Naive thymus-derived CD4-positive, alpha-beta T cell (primary cell): ENCODE measurements around the gene GPX3. TPM values are rescaled to one million over a fixed set of nuclear protein-coding genes. Genes with fewer than 3 reads are reported as not detected.
A peak's percentile ranks its signal among the peaks of the same experiment; 100 is the strongest.

Experiments used
- ATAC-seq: fragments of 150-1000 bp; cut with Tn5 transposase; 2 replicates; pipeline ENCODE4 v1.10.0; 2021; ENCODE audit warnings: mild to moderate bottlenecking, moderate library complexity
- CTCF ChIA-PET: fragments of 350-600 bp; sonication (Branson Sonifier 250); formaldehyde crosslinking; loops from one replicate; lab custom pipeline; 2021; ENCODE audit warnings: antibody characterized with exemption; lab: Charles Lee
- POLR2A ChIA-PET: fragments of 350-600 bp; sonication (Branson Sonifier 250); formaldehyde crosslinking; loops from one replicate; lab custom pipeline; 2021; ENCODE audit warnings: antibody characterized with exemption, inconsistent platforms; lab: Charles Lee
- DNase-seq, 9 donors: peaks; one replicate each; pipeline versions ENCODE4 v3.0.0 to v3.0.0-alpha.2; 2020 to 2022; ENCODE audit warnings: mixed read lengths in 1 of 9
- H3K27ac ChIP-seq: one replicate; pipeline ENCODE4 v1.7.0; 2013; ENCODE audit warnings: mild to moderate bottlenecking, low read depth, low read length, moderate library complexity
- H3K27me3 ChIP-seq, 2 donors: one replicate each; pipeline ENCODE4 v1.7.0; 2013; ENCODE audit warnings: low read length in 2 of 2, mild to moderate bottlenecking in 2 of 2, moderate library complexity in 2 of 2; ENCODE audit not compliant: control insufficient read depth in 2 of 2, insufficient read depth in 2 of 2
- H3K36me3 ChIP-seq, 3 experiments: 1 replicate in 2 of 3; 2 replicates in 1 of 3; pipeline ENCODE4 v1.7.0; 2013; ENCODE audit warnings: low read length in 3 of 3, mild to moderate bottlenecking in 3 of 3, moderate library complexity in 1 of 3; ENCODE audit not compliant: insufficient read depth in 3 of 3, control insufficient read depth in 2 of 3
- H3K4me1 ChIP-seq, 2 donors: one replicate each; pipeline ENCODE4 v1.7.0; 2013; ENCODE audit warnings: low read length in 2 of 2, mild to moderate bottlenecking in 2 of 2, moderate library complexity in 1 of 2; ENCODE audit not compliant: control insufficient read depth in 2 of 2, insufficient read depth in 2 of 2
- H3K4me3 ChIP-seq: 2 replicates; pipeline ENCODE4 v1.7.0; 2013; ENCODE audit warnings: mild to moderate bottlenecking, low read length
- H3K9me3 ChIP-seq, 3 experiments: 1 replicate in 2 of 3; 2 replicates in 1 of 3; pipeline ENCODE4 v1.7.0; 2013; ENCODE audit warnings: low read length in 3 of 3; ENCODE audit not compliant: control insufficient read depth in 2 of 3
- H3K27ac Mint-ChIP-seq, 9 donors: one replicate each; pipeline ENCODE4 v1.8.0; 2020 to 2022; ENCODE audit warnings: mixed read lengths in 9 of 9, mild to moderate bottlenecking in 8 of 9, moderate library complexity in 5 of 9, inconsistent platforms in 2 of 9
- H3K27me3 Mint-ChIP-seq, 5 donors: one replicate each; pipeline ENCODE4 v1.8.0; 2021 to 2022; ENCODE audit warnings: mixed read lengths in 5 of 5, mild to moderate bottlenecking in 1 of 5
- H3K36me3 Mint-ChIP-seq, 5 donors: one replicate each; pipeline ENCODE4 v1.8.0; 2020 to 2022; ENCODE audit warnings: mixed read lengths in 5 of 5, mild to moderate bottlenecking in 3 of 5, inconsistent platforms in 1 of 5
- H3K4me1 Mint-ChIP-seq, 7 donors: one replicate each; pipeline ENCODE4 v1.8.0; 2020 to 2022; ENCODE audit warnings: mixed read lengths in 7 of 7, mild to moderate bottlenecking in 3 of 7, inconsistent platforms in 1 of 7
- H3K4me3 Mint-ChIP-seq, 10 donors: one replicate each; pipeline ENCODE4 v1.8.0; 2020 to 2022; ENCODE audit warnings: mild to moderate bottlenecking in 10 of 10, mixed read lengths in 10 of 10, moderate library complexity in 6 of 10, inconsistent platforms in 2 of 10
- H3K9me3 Mint-ChIP-seq, 11 donors: one replicate each; pipeline ENCODE4 v1.8.0; 2020 to 2022; ENCODE audit warnings: mixed read lengths in 11 of 11, mild to moderate bottlenecking in 4 of 11, inconsistent platforms in 1 of 11, moderate library complexity in 1 of 11
- intact Hi-C, 2 donors: fragments of 100-400 bp; cut with micrococcal nuclease; formaldehyde crosslinking; loops; one replicate each; pipeline ENCODE4 v1.15.1; 2023
- polyA plus RNA-seq, 2 donors: library from polyadenylated mRNA; unstranded; fragments of 300-500 nt; fragmentation: Illumina TruSeq; gene quantifications; one replicate each; pipeline ENCODE4 v1.2.3, GENCODE V29; 2021
- total RNA-seq, 6 experiments: library from RNA in 5 of 6; stranded (reverse) in 5 of 6; gene quantifications; 1 replicate in 5 of 6; 2 replicates in 1 of 6; pipeline ENCODE4 v1.2.3 and lab custom pipeline; 2021 to 2026

Gene GPX3
- total and polyA plus RNA-seq, 7 experiments from 2014 or later, result 0.98 to 1.2 (median 1.1) TPM; not detected in 4

- Mint-ChIP-seq H3K27me3 (no peaks in the 10 kb centered on the region), H3K9me3 (peaks cover 0 to 3% (median 0%) of the 10 kb centered on the region in 11 donors), H3K4me1 (peaks cover 53 to 85% (median 81%) of the 10 kb centered on the region in 7 donors), H3K36me3 (peaks cover 0 to 55% (median 25%) of the 10 kb centered on the region in 5 donors), H3K27ac (peak overlapping the region in 2 of 9 donors; percentile 19 to 45), H3K4me3 (no peak overlapping the region)
- Histone ChIP-seq H3K4me3 (no peak overlapping the region), H3K9me3 (no peaks in the 10 kb centered on the region), H3K36me3 (peaks cover 0 to 18% (median 0%) of the 10 kb centered on the region in 3 experiments), H3K4me1 (peaks cover 42 to 51% of the 10 kb centered on the region in 2 donors), H3K27ac (no peak overlapping the region), H3K27me3 (no peaks in the 10 kb centered on the region)
- DNase-seq, result no peak
- CTCF ChIA-PET, result interaction anchor here (1.9 kb wide), 1 partner anchor 42 kb away, joined by 5 read pairs; no protein-coding TSS in a partner anchor
- intact Hi-C loops, result no loop called here
- POLR2A ChIA-PET, result interaction anchor here (1.0 to 1.5 kb wide), 4 partner anchors 10 to 141 kb away, joined by 3 to 6 read pairs (median 4); no protein-coding TSS in a partner anchor
- ATAC-seq, result no peak
Observed at GRCh38 chr5:151073280-151073679, 52.9 kb downstream of the GPX3 start.

GRCh38 chr5:151074557-151074956 lies 54.2 kb downstream of the GPX3 start:
- Histone ChIP-seq H3K27ac (no peak overlapping the region), H3K36me3 (peaks cover 0 to 18% (median 0%) of the 10 kb centered on the region in 3 experiments), H3K9me3 (no peaks in the 10 kb centered on the region), H3K4me3 (no peak overlapping the region), H3K4me1 (peaks cover 40 to 51% of the 10 kb centered on the region in 2 donors), H3K27me3 (no peaks in the 10 kb centered on the region)
- DNase-seq (no peak), ATAC-seq (no peak)
- ChIA-PET POLR2A (interaction anchor here (1.5 kb wide), 1 partner anchor 9 kb away, joined by 4 read pairs; no protein-coding TSS in a partner anchor), CTCF (interaction anchor here (1.2 to 1.9 kb wide), 3 partner anchors 12 to 41 kb away, joined by 3 to 5 read pairs (median 3); no protein-coding TSS in a partner anchor)
- Mint-ChIP-seq H3K9me3 (peaks cover 0 to 3% (median 0%) of the 10 kb centered on the region in 11 donors), H3K4me1 (peaks cover 59 to 85% (median 81%) of the 10 kb centered on the region in 7 donors), H3K36me3 (peaks cover 0 to 60% (median 27%) of the 10 kb centered on the region in 5 donors), H3K4me3 (no peak overlapping the region), H3K27me3 (no peaks in the 10 kb centered on the region), H3K27ac (peak overlapping the region in 4 of 9 donors; percentile 7 to 73 (median 26))
- intact Hi-C loops, result no loop called here

DNA sequence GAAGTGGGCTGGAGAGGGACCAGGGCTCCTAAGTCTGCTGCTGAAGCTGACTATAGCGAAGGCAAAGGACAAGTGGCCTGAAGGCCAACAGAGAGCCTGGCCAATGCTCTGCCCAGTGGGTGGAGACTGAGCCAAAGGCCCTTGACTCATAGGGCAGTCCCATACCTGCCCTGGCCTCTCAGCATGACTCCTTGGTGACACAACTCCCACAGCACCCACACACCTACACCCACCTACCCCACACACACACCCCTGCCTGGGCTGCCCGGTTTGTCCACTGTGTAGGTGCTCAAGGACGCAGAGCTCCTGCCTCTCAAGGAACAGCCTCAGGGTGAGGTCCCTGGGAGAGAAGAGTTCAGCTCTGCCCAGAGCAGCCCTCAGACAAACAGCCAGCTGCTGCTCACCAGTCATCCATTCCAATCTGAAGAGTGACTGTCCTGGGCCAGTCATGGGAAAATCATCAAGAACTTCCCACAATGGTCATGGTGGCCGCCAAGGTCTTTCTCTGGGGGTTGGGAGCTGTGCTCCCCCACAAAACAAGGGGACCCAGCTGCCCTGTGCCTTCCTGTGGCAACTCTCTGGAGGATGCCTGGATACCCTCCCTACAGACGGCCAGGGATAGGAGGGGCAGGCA lies 55.4 kb downstream of the GPX3 start:
- H3K4me3 ChIP-seq, result no peak overlapping the region
- POLR2A ChIA-PET, result no interaction called here
- intact Hi-C loops, result no loop called here
- no peak overlapping the region for H3K27ac ChIP-seq
- Mint-ChIP-seq H3K9me3 (peaks cover 0 to 3% (median 0%) of the 10 kb centered on the region in 11 donors), H3K27ac (peak overlapping the region in 5 of 9 donors; percentile 14 to 83 (median 55)), H3K36me3 (peaks cover 0 to 62% (median 27%) of the 10 kb centered on the region in 5 donors), H3K4me1 (peaks cover 60 to 81% (median 77%) of the 10 kb centered on the region in 7 donors), H3K27me3 (no peaks in the 10 kb centered on the region), H3K4me3 (peak overlapping the region in 7 of 10 donors; percentile 10 to 89 (median 38))
- peak in 1 of 9 donors; percentile 49 for DNase-seq
- H3K27me3 ChIP-seq, result no peaks in the 10 kb centered on the region
- H3K36me3 ChIP-seq, result peaks cover 0 to 21% (median 0%) of the 10 kb centered on the region in 3 experiments
- CTCF ChIA-PET, result interaction anchor here (1.1 kb wide), 1 partner anchor 40 kb away, joined by 4 read pairs; no protein-coding TSS in a partner anchor
- no peaks in the 10 kb centered on the region for H3K9me3 ChIP-seq
- H3K4me1 ChIP-seq, result peaks cover 38 to 47% of the 10 kb centered on the region in 2 donors
- no peak for ATAC-seq

GRCh38 chr5:151076616-151077015 lies 56.2 kb downstream of the GPX3 start:
- peaks cover 33 to 51% of the 10 kb centered on the region in 2 donors for H3K4me1 ChIP-seq
- Mint-ChIP-seq H3K27me3 (no peaks in the 10 kb centered on the region), H3K9me3 (peaks cover 0 to 3% (median 0%) of the 10 kb centered on the region in 11 donors), H3K27ac (peak overlapping the region in 5 of 9 donors; percentile 14 to 83 (median 41)), H3K4me1 (peaks cover 57 to 78% (median 69%) of the 10 kb centered on the region in 7 donors), H3K36me3 (peaks cover 0 to 56% (median 23%) of the 10 kb centered on the region in 5 donors), H3K4me3 (peak overlapping the region in 8 of 10 donors; percentile 10 to 89 (median 58))
- ChIA-PET POLR2A (no interaction called here), CTCF (no interaction called here)
- no peak for DNase-seq
- no peaks in the 10 kb centered on the region for H3K9me3 ChIP-seq
- H3K27me3 ChIP-seq, result no peaks in the 10 kb centered on the region
- no peak for ATAC-seq
- no peak overlapping the region for H3K27ac ChIP-seq
- H3K4me3 ChIP-seq, result no peak overlapping the region
- intact Hi-C loops, result no loop called here
- peaks cover 0 to 15% (median 0%) of the 10 kb centered on the region in 3 experiments for H3K36me3 ChIP-seq

- H3K36me3 Mint-ChIP-seq, result peaks cover 0 to 48% (median 21%) of the 10 kb centered on the region in 5 donors
Observed at GRCh38 chr5:151077419-151077818, 57.0 kb downstream of the GPX3 start.

GRCh38 chr5:151077967-151078366 lies 57.6 kb downstream of the GPX3 start:
- intact Hi-C loops, result loop anchor here in 1 of 2 donors (2.0 kb wide), 1 partner anchor 17 kb away; no protein-coding TSS in a partner anchor
- peak overlapping the region; percentile 39 for H3K4me3 ChIP-seq
- DNase-seq (no peak), ATAC-seq (no peak)
- ChIA-PET POLR2A (interaction anchor here (0.6 to 2.2 kb wide), 4 partner anchors 15 to 38 kb away, joined by 3 to 7 read pairs (median 4); no protein-coding TSS in a partner anchor), CTCF (no interaction called here)
- peak overlapping the region in 6 of 9 donors; percentile 32 to 87 (median 69) for H3K27ac Mint-ChIP-seq
- H3K36me3 Mint-ChIP-seq, result peaks cover 0 to 51% (median 21%) of the 10 kb centered on the region in 5 donors
- H3K27me3 ChIP-seq, result no peaks in the 10 kb centered on the region
- H3K27ac ChIP-seq, result no peak overlapping the region
- H3K27me3 Mint-ChIP-seq, result no peaks in the 10 kb centered on the region
- H3K9me3 Mint-ChIP-seq, result peaks cover 0 to 3% (median 0%) of the 10 kb centered on the region in 11 donors
- H3K4me1 ChIP-seq, result peaks cover 32 to 60% of the 10 kb centered on the region in 2 donors
- H3K9me3 ChIP-seq, result no peaks in the 10 kb centered on the region
- peak overlapping the region; percentile 68 to 95 (median 89) for H3K4me3 Mint-ChIP-seq
- H3K36me3 ChIP-seq, result peaks cover 0 to 11% (median 0%) of the 10 kb centered on the region in 3 experiments
- peaks cover 52 to 78% (median 69%) of the 10 kb centered on the region in 7 donors for H3K4me1 Mint-ChIP-seq

More at GRCh38 chr5:151077419-151077818, 57.0 kb downstream of the GPX3 start:
- H3K4me1 ChIP-seq, result peaks cover 32 to 55% of the 10 kb centered on the region in 2 donors
- peaks cover 53 to 76% (median 68%) of the 10 kb centered on the region in 7 donors for H3K4me1 Mint-ChIP-seq
- H3K27me3 ChIP-seq, result no peaks in the 10 kb centered on the region
- H3K27ac Mint-ChIP-seq, result peak overlapping the region in 2 of 9 donors; percentile 80 to 87
- intact Hi-C loops, result no loop called here
- H3K9me3 ChIP-seq, result no peaks in the 10 kb centered on the region
- peaks cover 0 to 3% (median 0%) of the 10 kb centered on the region in 11 donors for H3K9me3 Mint-ChIP-seq
- peaks cover 0 to 11% (median 0%) of the 10 kb centered on the region in 3 experiments for H3K36me3 ChIP-seq
- no peak for ATAC-seq
- no peak overlapping the region for H3K27ac ChIP-seq
- H3K4me3 Mint-ChIP-seq, result peak overlapping the region in 9 of 10 donors; percentile 4 to 89 (median 58)
- ChIA-PET POLR2A (interaction anchor here (1.5 kb wide), 1 partner anchor 38 kb away, joined by 3 read pairs; no protein-coding TSS in a partner anchor), CTCF (no interaction called here)
- H3K4me3 ChIP-seq, result no peak overlapping the region
- H3K27me3 Mint-ChIP-seq, result no peaks in the 10 kb centered on the region
- no peak for DNase-seq
